IMR-90 (cell line): ENCODE measurements around the gene RELT. TPM values are rescaled to one million over a fixed set of nuclear protein-coding genes. Genes with fewer than 3 reads are reported as not detected.

Source experiments
- ATAC-seq: fragments of 200-7000 bp; cut with Tn5 transposase; 2 replicates; pipeline ENCODE4 v1.9.1; 2020; ENCODE audit warnings: low read depth, mild to moderate bottlenecking, moderate library complexity
- BruUV-seq: library from RNA; stranded (reverse); fragments of 400-500 nt; replicated peaks from 2 replicates; lab custom pipeline; 2021; lab: Mats Ljungman, UMichigan
- CTCF ChIA-PET: fragments of 300-600 bp; formaldehyde crosslinking; extraction: SDS; loops from one replicate; lab custom pipeline; 2021; ENCODE audit warnings: antibody characterized with exemption; lab: Yijun Ruan, JAX
- POLR2A ChIA-PET: fragments of 300-600 bp; sonication (Branson Sonifier 250); formaldehyde crosslinking; loops from one replicate; lab custom pipeline; 2022; ENCODE audit warnings: antibody characterized with exemption; ENCODE audit not compliant: unreplicated experiment; lab: Charles Lee
- DNase-seq: peaks from one replicate; pipeline ENCODE4 v3.0.0; 2013
- H2AFZ ChIP-seq: replicated peaks from 2 replicates; pipeline ENCODE3; 2013; ENCODE audit warnings: low read length, mild to moderate bottlenecking; ENCODE audit not compliant: poor library complexity
- H2AK5ac ChIP-seq: 2 replicates; pipeline ENCODE4 v1.6.1; 2013; ENCODE audit warnings: low read depth, low read length, inconsistent platforms
- H2AK9ac ChIP-seq: replicated peaks from 2 replicates; pipeline ENCODE3; 2013; ENCODE audit warnings: mild to moderate bottlenecking, low read depth, low read length, moderate library complexity; ENCODE audit not compliant: poor library complexity
- H2BK120ac ChIP-seq: 2 replicates; pipeline ENCODE4 v1.6.1; 2013; ENCODE audit warnings: low read depth, low read length, inconsistent platforms
- H2BK15ac ChIP-seq: 3 replicates; pipeline ENCODE4 v1.6.1; 2013; ENCODE audit warnings: low read depth, low read length, inconsistent platforms
- H2BK20ac ChIP-seq: 2 replicates; pipeline ENCODE4 v1.6.1; 2013; ENCODE audit warnings: low read depth, mild to moderate bottlenecking, inconsistent platforms, low read length, moderate library complexity
- H2BK5ac ChIP-seq: 2 replicates; pipeline ENCODE4 v1.6.1; 2013; ENCODE audit warnings: mild to moderate bottlenecking, low read depth, low read length, inconsistent platforms; ENCODE audit not compliant: poor library complexity, severe bottlenecking
- H3K14ac ChIP-seq: replicated peaks from 2 replicates; pipeline ENCODE4 v1.6.1; 2013; ENCODE audit warnings: low read depth, low read length, inconsistent platforms
- H3K18ac ChIP-seq: 2 replicates; pipeline ENCODE4 v1.6.1; 2013; ENCODE audit warnings: low read depth, low read length, control low read depth
- H3K23ac ChIP-seq: 2 replicates; pipeline ENCODE4 v1.6.1; 2013; ENCODE audit warnings: low read depth, low read length, inconsistent platforms
- H3K27ac ChIP-seq: 2 replicates; pipeline ENCODE4 v1.5.1; 2013; ENCODE audit warnings: mild to moderate bottlenecking, control low read depth, low read length; ENCODE audit not compliant: insufficient read depth
- H3K27me3 ChIP-seq: 2 replicates; pipeline ENCODE4 v1.6.1; 2013; ENCODE audit warnings: low read length; ENCODE audit not compliant: control insufficient read depth, insufficient read depth
- H3K36me3 ChIP-seq: 2 replicates; pipeline ENCODE4 v1.6.1; 2013; ENCODE audit warnings: low read length, mixed read lengths; ENCODE audit not compliant: control insufficient read depth, insufficient read depth
- H3K4ac ChIP-seq: 2 replicates; pipeline ENCODE4 v1.6.1; 2013; ENCODE audit warnings: low read depth, low read length, inconsistent platforms
- H3K4me1 ChIP-seq: 2 replicates; pipeline ENCODE4 v1.6.1; 2013; ENCODE audit warnings: low read length, mixed read lengths; ENCODE audit not compliant: control insufficient read depth, insufficient read depth
- H3K4me2 ChIP-seq: 2 replicates; pipeline ENCODE4 v1.6.1; 2013; ENCODE audit warnings: low read depth, mild to moderate bottlenecking, control low read depth, low read length, moderate library complexity
- H3K4me3 ChIP-seq: 2 replicates; pipeline ENCODE4 v1.5.1; 2013; ENCODE audit warnings: low read depth, mild to moderate bottlenecking, control low read depth, low read length, moderate library complexity; ENCODE audit not compliant: insufficient read depth
- H3K56ac ChIP-seq: 2 replicates; pipeline ENCODE4 v1.6.1; 2013; ENCODE audit warnings: low read length, inconsistent platforms; ENCODE audit not compliant: insufficient read depth; ENCODE audit errors: extremely low read depth
- H3K79me1 ChIP-seq, 2 experiments: 2 replicates each; pipeline ENCODE4 v1.6.1; 2013; ENCODE audit warnings: low read length in 2 of 2, inconsistent platforms in 1 of 2, low read depth in 1 of 2
- H3K9ac ChIP-seq: 2 replicates; pipeline ENCODE4 v1.6.1; 2013; ENCODE audit warnings: low read depth, low read length, control low read depth
- H3K9me1 ChIP-seq: 2 replicates; pipeline ENCODE4 v1.6.1; 2013; ENCODE audit warnings: low read length, inconsistent platforms; ENCODE audit not compliant: insufficient read depth
- H3K9me3 ChIP-seq: 2 replicates; pipeline ENCODE4 v1.6.1; 2013; ENCODE audit warnings: low read length; ENCODE audit not compliant: control insufficient read depth, insufficient read depth
- H4K20me1 ChIP-seq: 2 replicates; pipeline ENCODE4 v1.6.1; 2013; ENCODE audit warnings: low read length, inconsistent platforms; ENCODE audit not compliant: insufficient read depth
- H4K5ac ChIP-seq: 2 replicates; pipeline ENCODE4 v1.6.1; 2013; ENCODE audit warnings: mild to moderate bottlenecking, low read depth, low read length, control low read depth
- H4K8ac ChIP-seq, 2 experiments: 2 replicates each; pipeline ENCODE4 v1.6.1; 2013; ENCODE audit warnings: low read depth in 2 of 2, low read length in 2 of 2, control low read depth in 1 of 2, inconsistent platforms in 1 of 2
- H4K91ac ChIP-seq: 2 replicates; pipeline ENCODE4 v1.6.1; 2013; ENCODE audit warnings: low read depth, low read length, inconsistent platforms; ENCODE audit not compliant: insufficient read depth
- BHLHE40 ChIP-seq: fragments of 150-350 bp; IDR thresholded peaks from 2 replicates; pipeline ENCODE4 v1.6.1; 2016; ENCODE audit warnings: mild to moderate bottlenecking, low read depth, low read length
- CEBPB ChIP-seq: IDR thresholded peaks from 2 replicates; pipeline ENCODE4 v1.6.1; 2012; ENCODE audit warnings: low read depth, low read length, improper control_type of control experiment
- CHD1 ChIP-seq: IDR thresholded peaks from 2 replicates; pipeline ENCODE4 v1.6.1; 2012; ENCODE audit warnings: low read depth, low read length, improper control_type of control experiment
- FOS ChIP-seq: fragments of 150-350 bp; IDR thresholded peaks from 2 replicates; pipeline ENCODE4 v1.6.1; 2016; ENCODE audit warnings: low read depth, low read length
- MAFK ChIP-seq: IDR thresholded peaks from 2 replicates; pipeline ENCODE4 v1.6.1; 2012; ENCODE audit warnings: low read depth, low read length, improper control_type of control experiment
- MAZ ChIP-seq: IDR thresholded peaks from 2 replicates; pipeline ENCODE4 v1.6.1; 2012; ENCODE audit warnings: low read depth, mild to moderate bottlenecking, low read length, improper control_type of control experiment, moderate library complexity, borderline replicate concordance
- MXI1 ChIP-seq: IDR thresholded peaks from 2 replicates; pipeline ENCODE4 v1.6.1; 2012; ENCODE audit warnings: low read depth, mild to moderate bottlenecking, low read length, moderate library complexity, borderline replicate concordance
- NFE2L2 ChIP-seq: fragments of 150-350 bp; IDR thresholded peaks from 2 replicates; pipeline ENCODE4 v1.6.1; 2016; ENCODE audit warnings: low read depth, mild to moderate bottlenecking, low read length
- POLR2A ChIP-seq: IDR thresholded peaks from 2 replicates; pipeline ENCODE4 v1.6.1; 2012; ENCODE audit warnings: mild to moderate bottlenecking, low read depth, low read length
- RAD21 ChIP-seq: IDR thresholded peaks from 2 replicates; pipeline ENCODE4 v1.6.1; 2012; ENCODE audit warnings: low read length, improper control_type of control experiment
- RCOR1 ChIP-seq: IDR thresholded peaks from 2 replicates; pipeline ENCODE4 v1.6.1; 2012; ENCODE audit warnings: mild to moderate bottlenecking, low read length, improper control_type of control experiment; ENCODE audit not compliant: insufficient replicate concordance
- RFX5 ChIP-seq: IDR thresholded peaks from 2 replicates; pipeline ENCODE4 v1.8.0; 2012; ENCODE audit warnings: low read depth, mild to moderate bottlenecking, low read length, moderate library complexity
- SMC3 ChIP-seq: fragments of 150-350 bp; IDR thresholded peaks from 2 replicates; pipeline ENCODE4 v1.6.1; 2016; ENCODE audit warnings: low read depth, mild to moderate bottlenecking, antibody characterized with exemption, low read length, moderate library complexity
- USF2 ChIP-seq: fragments of 150-350 bp; IDR thresholded peaks from 2 replicates; pipeline ENCODE4 v1.6.1; 2017; ENCODE audit warnings: mild to moderate bottlenecking, antibody characterized with exemption, low read length, low read depth
- WGBS, 2 experiments: methylation state at CpG; one replicate each; pipeline versions ENCODE4 v1.1.5 to v1.1.7; 2013; ENCODE audit warnings: missing lambda C conversion rate in 2 of 2; ENCODE audit not compliant: insufficient read length in 1 of 2; ENCODE audit errors: extremely low coverage in 2 of 2; 5-methylcytosine and 5-hydroxymethylcytosine counted together
- dilution Hi-C: fragments of 300-500 bp; cut with HindIII; formaldehyde crosslinking; loops from one replicate; pipeline ENCODE4 v1.14.3; 2018; ENCODE audit warnings: low sequenced_read_pairs; ENCODE audit not compliant: unreplicated experiment
- in situ Hi-C: fragments of 300-500 bp; cut with MboI; formaldehyde crosslinking; loops from 3 replicates; pipeline ENCODE4 v1.14.3; 2019; ENCODE audit warnings: low sequenced_read_pairs, inconsistent platforms, mixed read lengths
- intact Hi-C: fragments of 100-400 bp; cut with micrococcal nuclease; formaldehyde crosslinking; loops from 2 replicates; pipeline ENCODE4 v1.10.0; 2022
- polyA plus RNA-seq, 3 experiments: library from polyadenylated mRNA; depleted of rRNA; stranded (reverse); fragments of >200 nt; gene quantifications; 2 replicates each; pipeline ENCODE4 v1.2.3, GENCODE V29; 2012; ENCODE audit warnings: low replicate concordance in 1 of 3
- total RNA-seq: library from RNA; depleted of rRNA; stranded (reverse); fragments of >200 nt; gene quantifications from 2 replicates; pipeline ENCODE4 v1.2.3, GENCODE V29; 2012
- TF ChIP-seq, protein P1 (sequence below): fragments of 150-350 bp; IDR thresholded peaks from 2 replicates; pipeline ENCODE4 v1.6.1; 2016; ENCODE audit warnings: low read depth, mild to moderate bottlenecking, low read length, moderate library complexity, borderline replicate concordance
- TF ChIP-seq, protein P2 (sequence below): conservative IDR thresholded peaks from 2 replicates; pipeline ENCODE4 v1.5.1; 2012; ENCODE audit warnings: mild to moderate bottlenecking, low read depth, low read length, improper control_type of control experiment

Gene RELT
- total and polyA plus RNA-seq, 2 of the 4 experiments (the other 2 are of a cell fraction): 2.3 to 5.3 TPM

GRCh38 chr11:73396985-73397384, 20.8 kb downstream of the RELT start:
- H3K4ac ChIP-seq: no peak overlapping the region
- no peak for TF ChIP-seq FOS
- TF ChIP-seq, protein P1, sequence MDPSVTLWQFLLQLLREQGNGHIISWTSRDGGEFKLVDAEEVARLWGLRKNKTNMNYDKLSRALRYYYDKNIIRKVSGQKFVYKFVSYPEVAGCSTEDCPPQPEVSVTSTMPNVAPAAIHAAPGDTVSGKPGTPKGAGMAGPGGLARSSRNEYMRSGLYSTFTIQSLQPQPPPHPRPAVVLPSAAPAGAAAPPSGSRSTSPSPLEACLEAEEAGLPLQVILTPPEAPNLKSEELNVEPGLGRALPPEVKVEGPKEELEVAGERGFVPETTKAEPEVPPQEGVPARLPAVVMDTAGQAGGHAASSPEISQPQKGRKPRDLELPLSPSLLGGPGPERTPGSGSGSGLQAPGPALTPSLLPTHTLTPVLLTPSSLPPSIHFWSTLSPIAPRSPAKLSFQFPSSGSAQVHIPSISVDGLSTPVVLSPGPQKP: no peak
- no peak for TF ChIP-seq RFX5
- TF ChIP-seq CHD1: no peak
- TF ChIP-seq RAD21: no peak
- TF ChIP-seq BHLHE40: no peak
- TF ChIP-seq SMC3: no peak
- no peak for TF ChIP-seq MXI1
- no peak for TF ChIP-seq USF2
- TF ChIP-seq, protein P2, sequence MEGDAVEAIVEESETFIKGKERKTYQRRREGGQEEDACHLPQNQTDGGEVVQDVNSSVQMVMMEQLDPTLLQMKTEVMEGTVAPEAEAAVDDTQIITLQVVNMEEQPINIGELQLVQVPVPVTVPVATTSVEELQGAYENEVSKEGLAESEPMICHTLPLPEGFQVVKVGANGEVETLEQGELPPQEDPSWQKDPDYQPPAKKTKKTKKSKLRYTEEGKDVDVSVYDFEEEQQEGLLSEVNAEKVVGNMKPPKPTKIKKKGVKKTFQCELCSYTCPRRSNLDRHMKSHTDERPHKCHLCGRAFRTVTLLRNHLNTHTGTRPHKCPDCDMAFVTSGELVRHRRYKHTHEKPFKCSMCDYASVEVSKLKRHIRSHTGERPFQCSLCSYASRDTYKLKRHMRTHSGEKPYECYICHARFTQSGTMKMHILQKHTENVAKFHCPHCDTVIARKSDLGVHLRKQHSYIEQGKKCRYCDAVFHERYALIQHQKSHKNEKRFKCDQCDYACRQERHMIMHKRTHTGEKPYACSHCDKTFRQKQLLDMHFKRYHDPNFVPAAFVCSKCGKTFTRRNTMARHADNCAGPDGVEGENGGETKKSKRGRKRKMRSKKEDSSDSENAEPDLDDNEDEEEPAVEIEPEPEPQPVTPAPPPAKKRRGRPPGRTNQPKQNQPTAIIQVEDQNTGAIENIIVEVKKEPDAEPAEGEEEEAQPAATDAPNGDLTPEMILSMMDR: no peak
- TF ChIP-seq MAFK: no peak
- TF ChIP-seq NFE2L2: no peak
- no peak for TF ChIP-seq CEBPB
- TF ChIP-seq MAZ: no peak
- no peak for TF ChIP-seq POLR2A
- no peak for TF ChIP-seq RCOR1
- H3K9me3 ChIP-seq: no peaks in the 10 kb centered on the region
- no peaks in the 10 kb centered on the region for H3K27me3 ChIP-seq
- H2BK20ac ChIP-seq: no peak overlapping the region
- ChIA-PET CTCF (no interaction called here), POLR2A (interaction anchor here (0.6 kb wide), 1 partner anchor 78 kb away, joined by 3 read pairs; no protein-coding TSS in a partner anchor)
- H4K8ac ChIP-seq: no peak overlapping the region
- no peak overlapping the region for H3K4me2 ChIP-seq
- H3K4me1 ChIP-seq: peaks cover 6% of the 10 kb centered on the region; the same call in 1 of the 2 replicates
- dilution Hi-C loops (no loop called here), in situ Hi-C loops (no loop called here), intact Hi-C loops (no loop called here)
- no peak overlapping the region for H2BK120ac ChIP-seq
- peaks cover 8% of the 10 kb centered on the region for H4K20me1 ChIP-seq
- H3K18ac ChIP-seq: no peak overlapping the region
- ATAC-seq (no peak), DNase-seq (no peak)
- H3K14ac ChIP-seq: no peak overlapping the region
- H3K36me3 ChIP-seq: peaks cover 4% of the 10 kb centered on the region; the same call in 1 of the 2 replicates
- H2AK9ac ChIP-seq: no peak overlapping the region
- no TSS peak for BruUV-seq
- no peaks in the 10 kb centered on the region; the same call in none of the 2 replicates for H3K9me1 ChIP-seq
- no peak overlapping the region for H2BK5ac ChIP-seq
- H2AFZ ChIP-seq: no peak overlapping the region
- H3K27ac ChIP-seq: no peak overlapping the region
- no peak overlapping the region for H4K5ac ChIP-seq
- H4K91ac ChIP-seq: no peak overlapping the region
- no peak overlapping the region for H3K56ac ChIP-seq
- WGBS, 2 experiments: no CpG with 5 or more reads among the region's 7 CpGs
- H3K9ac ChIP-seq: no peak overlapping the region
- H2AK5ac ChIP-seq: no peak overlapping the region
- no peak overlapping the region for H3K23ac ChIP-seq
- peaks cover 0 to 10% of the 10 kb centered on the region in 2 experiments; a peak in 1 of 4 replicates for H3K79me1 ChIP-seq
- no peak overlapping the region for H3K4me3 ChIP-seq
- H2BK15ac ChIP-seq: no peak overlapping the region
